ENCODE measurements around the gene SH3PXD2A. TPM values are rescaled to one million over a fixed set of nuclear protein-coding genes. Genes with fewer than 3 reads are reported as not detected.

Gene SH3PXD2A
- polyA plus RNA-seq, 1 experiment, result 50.2 TPM

DNA sequence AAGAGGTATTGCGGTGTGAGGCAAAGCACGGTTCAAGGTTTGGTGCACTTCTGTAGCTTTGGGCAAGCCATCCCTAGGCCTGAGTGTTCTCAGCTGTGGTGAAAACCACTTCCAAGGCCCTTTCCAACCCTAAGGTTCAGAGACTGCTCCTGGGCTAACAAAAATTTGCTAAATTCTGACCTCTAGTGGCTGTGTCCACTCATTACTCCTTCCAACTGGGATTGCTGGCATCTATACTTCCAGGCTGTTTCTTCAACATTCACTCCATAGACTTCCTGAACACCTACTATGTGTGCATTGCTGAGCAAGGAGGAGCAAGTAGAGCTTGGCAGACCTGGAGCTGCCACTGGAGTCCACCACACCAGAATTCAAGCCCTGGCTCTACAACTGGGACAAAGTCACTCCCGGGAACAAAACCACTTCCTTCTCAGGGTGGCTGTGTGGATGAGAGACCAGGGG is 29.3 kb upstream of the SH3PXD2A start:
- TF ChIP-seq, protein P1, sequence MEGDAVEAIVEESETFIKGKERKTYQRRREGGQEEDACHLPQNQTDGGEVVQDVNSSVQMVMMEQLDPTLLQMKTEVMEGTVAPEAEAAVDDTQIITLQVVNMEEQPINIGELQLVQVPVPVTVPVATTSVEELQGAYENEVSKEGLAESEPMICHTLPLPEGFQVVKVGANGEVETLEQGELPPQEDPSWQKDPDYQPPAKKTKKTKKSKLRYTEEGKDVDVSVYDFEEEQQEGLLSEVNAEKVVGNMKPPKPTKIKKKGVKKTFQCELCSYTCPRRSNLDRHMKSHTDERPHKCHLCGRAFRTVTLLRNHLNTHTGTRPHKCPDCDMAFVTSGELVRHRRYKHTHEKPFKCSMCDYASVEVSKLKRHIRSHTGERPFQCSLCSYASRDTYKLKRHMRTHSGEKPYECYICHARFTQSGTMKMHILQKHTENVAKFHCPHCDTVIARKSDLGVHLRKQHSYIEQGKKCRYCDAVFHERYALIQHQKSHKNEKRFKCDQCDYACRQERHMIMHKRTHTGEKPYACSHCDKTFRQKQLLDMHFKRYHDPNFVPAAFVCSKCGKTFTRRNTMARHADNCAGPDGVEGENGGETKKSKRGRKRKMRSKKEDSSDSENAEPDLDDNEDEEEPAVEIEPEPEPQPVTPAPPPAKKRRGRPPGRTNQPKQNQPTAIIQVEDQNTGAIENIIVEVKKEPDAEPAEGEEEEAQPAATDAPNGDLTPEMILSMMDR (IDR thresholded peaks at IDR 0.05; ENCODE audit: insufficient read depth, low read depth, low read length), result peak; percentile 76
- CTCF ChIA-PET, result interaction anchor here (0.6 to 11.5 kb wide), 28 partner anchors 10 to 284 kb away, joined by 3 to 138 read pairs (median 4); partner anchors contain the start of genes SFR1 and SH3PXD2A
- no peak for DNase-seq (ENCODE audit: low read depth)
- POLR2A ChIA-PET, result no interaction called here
- peaks cover 10% of the 10 kb centered on the region for H3K36me3 ChIP-seq (ENCODE audit: control insufficient read depth, insufficient read depth, low read length)
- H3K4me3 ChIP-seq (ENCODE audit: low read depth, low read length), result no peak overlapping the region
- no peaks in the 10 kb centered on the region for H3K27me3 ChIP-seq (ENCODE audit: control insufficient read depth, insufficient read depth, low read length)

DNA sequence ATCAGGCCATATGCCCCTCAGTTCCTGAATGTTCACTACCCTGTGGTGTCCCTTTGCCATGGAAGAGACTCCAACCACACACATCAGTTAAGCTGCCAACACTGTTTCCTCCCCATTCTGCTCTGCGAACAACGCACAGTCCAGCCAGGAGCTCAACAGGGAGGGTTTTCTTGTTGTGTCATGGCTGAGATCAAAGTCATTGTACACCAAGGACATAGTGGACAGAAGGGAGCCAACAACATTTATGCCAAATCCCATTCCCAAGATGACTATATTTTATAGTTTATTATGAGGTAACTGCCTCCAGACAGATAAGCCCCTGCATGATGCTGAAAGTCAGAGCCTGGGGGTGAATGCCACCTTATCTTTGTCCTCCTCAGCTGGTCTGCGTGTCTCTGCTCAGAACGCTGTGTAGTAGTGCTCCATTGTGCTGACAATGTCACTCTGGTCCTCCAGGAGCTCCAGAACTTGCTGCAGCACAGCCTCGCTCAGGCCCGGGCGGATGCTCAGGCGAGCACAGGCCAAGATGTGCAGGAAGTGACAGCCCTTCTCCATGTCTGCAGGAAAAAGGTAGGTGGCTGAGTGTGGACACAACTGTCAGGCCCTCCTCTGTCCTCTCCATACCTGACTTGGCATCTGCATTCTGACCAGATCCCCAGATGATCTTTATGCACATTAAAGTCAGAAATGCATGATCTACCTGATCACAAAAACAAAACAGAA is 27.1 kb upstream of the SH3PXD2A start:
- POLR2A ChIA-PET, result no interaction called here
- CTCF ChIA-PET, result interaction anchor here (0.7 to 11.5 kb wide), 3 partner anchors 26 to 171 kb away, joined by 3 to 138 read pairs (median 3); no protein-coding TSS in a partner anchor
- H3K27me3 ChIP-seq (ENCODE audit: control insufficient read depth, insufficient read depth, low read length), result no peaks in the 10 kb centered on the region
- TF ChIP-seq, protein P1 (IDR thresholded peaks at IDR 0.05; ENCODE audit: insufficient read depth, low read depth, low read length), result no peak
- H3K36me3 ChIP-seq (ENCODE audit: control insufficient read depth, insufficient read depth, low read length), result peaks cover 14% of the 10 kb centered on the region
- DNase-seq (ENCODE audit: low read depth), result no peak
- no peak overlapping the region for H3K4me3 ChIP-seq (ENCODE audit: low read depth, low read length)

DNA sequence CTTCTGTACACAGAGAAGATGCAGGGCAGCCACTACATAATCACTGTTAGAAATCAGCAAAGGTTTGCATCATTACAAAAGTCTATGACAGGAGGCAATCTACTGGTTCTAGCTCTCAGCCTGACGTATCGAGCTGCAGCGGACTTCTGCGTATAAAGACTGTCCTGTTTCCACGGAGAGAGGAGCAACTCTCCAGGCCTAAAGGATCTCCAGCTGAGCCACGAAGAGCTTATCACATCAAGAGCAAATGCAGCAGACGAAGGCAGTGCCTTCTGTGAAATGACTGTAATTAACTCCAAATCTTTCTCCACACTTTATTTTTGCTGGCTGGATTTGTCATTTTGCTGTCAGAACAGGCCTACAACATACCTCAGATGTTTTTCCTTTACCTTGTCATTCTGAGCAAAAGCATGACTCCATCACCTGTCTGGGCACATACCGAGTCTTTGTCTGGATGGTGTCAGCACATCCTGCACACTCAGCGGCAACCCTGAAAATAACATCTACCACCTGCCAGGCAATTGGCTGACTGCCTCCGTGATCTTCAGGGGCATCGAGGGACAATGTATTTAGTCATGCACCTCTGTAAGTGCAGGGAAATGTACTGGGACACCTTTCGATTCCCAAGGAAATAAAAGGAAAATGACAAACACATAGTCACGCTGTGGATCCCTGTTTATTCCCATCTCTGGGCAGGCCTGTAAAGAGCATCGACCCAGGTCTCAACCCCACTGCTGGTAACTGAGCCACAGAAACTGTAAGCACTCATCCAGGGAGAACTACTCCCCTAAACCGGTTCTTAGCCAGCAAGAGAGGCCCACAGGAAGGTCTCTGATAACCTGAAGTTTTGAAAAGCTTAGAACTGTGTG is 26.3 kb upstream of the SH3PXD2A start:
- DNase-seq (ENCODE audit: low read depth), result no peak
- Histone ChIP-seq H3K36me3 (ENCODE audit: control insufficient read depth, insufficient read depth, low read length) (peaks cover 14% of the 10 kb centered on the region), H3K4me3 (ENCODE audit: low read depth, low read length) (no peak overlapping the region), H3K27me3 (ENCODE audit: control insufficient read depth, insufficient read depth, low read length) (no peaks in the 10 kb centered on the region)
- TF ChIP-seq, protein P1 (IDR thresholded peaks at IDR 0.05; ENCODE audit: insufficient read depth, low read depth, low read length), result no peak
- POLR2A ChIA-PET, result no interaction called here
- CTCF ChIA-PET, result interaction anchor here (0.6 to 11.5 kb wide), 4 partner anchors 25 to 170 kb away, joined by 3 to 138 read pairs (median 3); no protein-coding TSS in a partner anchor

DNA sequence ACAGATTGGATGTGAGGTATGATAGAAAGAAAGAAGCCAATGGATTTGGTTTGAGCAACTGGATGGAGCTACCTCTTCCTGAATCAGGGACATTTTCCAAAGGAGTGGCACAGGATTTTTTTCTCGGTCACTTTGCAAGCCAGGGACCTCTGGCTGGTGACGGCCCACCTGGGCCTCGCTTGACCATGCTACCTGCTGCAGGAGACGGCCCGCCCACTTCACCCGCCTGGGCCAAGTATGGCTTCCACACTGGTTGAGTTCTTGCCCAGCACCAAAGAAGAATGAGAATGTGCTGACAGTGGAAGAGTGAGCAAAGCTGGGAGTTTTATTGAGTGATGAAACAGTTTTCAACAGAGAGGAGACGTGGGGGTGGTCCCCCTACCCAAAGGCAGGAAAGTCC is 24.5 kb upstream of the SH3PXD2A start:
- peaks cover 14% of the 10 kb centered on the region for H3K36me3 ChIP-seq (ENCODE audit: control insufficient read depth, insufficient read depth, low read length)
- no peak overlapping the region for H3K4me3 ChIP-seq (ENCODE audit: low read depth, low read length)
- no peaks in the 10 kb centered on the region for H3K27me3 ChIP-seq (ENCODE audit: control insufficient read depth, insufficient read depth, low read length)
- CTCF ChIA-PET, result interaction anchor here (11.5 kb wide), 1 partner anchor 168 kb away, joined by 138 read pairs; no protein-coding TSS in a partner anchor
- POLR2A ChIA-PET, result no interaction called here
- TF ChIP-seq, protein P1 (IDR thresholded peaks at IDR 0.05; ENCODE audit: insufficient read depth, low read depth, low read length), result no peak
- DNase-seq (ENCODE audit: low read depth), result no peak

DNA sequence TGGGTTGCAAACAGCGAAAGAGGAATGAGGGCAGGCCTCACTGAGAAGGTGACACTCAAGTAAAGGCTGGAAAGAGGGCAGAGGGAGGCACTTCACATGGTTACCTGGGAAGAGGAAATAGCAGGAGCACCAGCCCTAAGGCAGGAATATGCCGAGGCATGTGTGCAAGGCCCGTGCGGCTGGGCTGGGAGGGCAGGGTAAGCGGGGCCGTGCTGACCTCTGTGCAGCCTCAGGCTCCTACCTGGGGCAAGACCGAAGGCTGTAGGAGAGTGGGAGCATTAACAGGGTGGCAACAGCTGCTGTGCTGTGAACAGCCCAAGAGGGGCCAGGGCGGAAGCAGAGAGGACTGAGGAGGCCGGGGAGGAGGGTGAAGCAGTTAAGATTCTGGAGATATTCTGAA is 24.0 kb upstream of the SH3PXD2A start:
- DNase-seq (ENCODE audit: low read depth), result no peak
- CTCF ChIA-PET, result interaction anchor here (11.5 kb wide), 1 partner anchor 168 kb away, joined by 138 read pairs; no protein-coding TSS in a partner anchor
- POLR2A ChIA-PET, result no interaction called here
- no peaks in the 10 kb centered on the region for H3K27me3 ChIP-seq (ENCODE audit: control insufficient read depth, insufficient read depth, low read length)
- peaks cover 14% of the 10 kb centered on the region for H3K36me3 ChIP-seq (ENCODE audit: control insufficient read depth, insufficient read depth, low read length)
- H3K4me3 ChIP-seq (ENCODE audit: low read depth, low read length), result no peak overlapping the region
- TF ChIP-seq, protein P1 (IDR thresholded peaks at IDR 0.05; ENCODE audit: insufficient read depth, low read depth, low read length), result no peak

Measured in BJ (cell line).